Liver (tissue), 9 donors: ENCODE measurements around the gene ARHGEF16. TPM values are rescaled to one million over a fixed set of nuclear protein-coding genes. Genes with fewer than 3 reads are reported as not detected.

Experiments
- DNase-seq: peaks from one replicate; pipeline ENCODE4 v3.0.0-alpha.2; 2017; ENCODE audit warnings: low spot score
- H3K27ac ChIP-seq, 2 donors: one replicate each; pipeline ENCODE4 v1.7.0; 2013; ENCODE audit warnings: inconsistent platforms in 2 of 2, low read length in 2 of 2, control low read depth in 1 of 2, low read depth in 1 of 2, mild to moderate bottlenecking in 1 of 2
- H3K27me3 ChIP-seq, 4 donors: one replicate each; pipeline versions ENCODE4 v1.6.1 to v1.7.0; 2013; ENCODE audit warnings: low read length in 3 of 4, inconsistent platforms in 1 of 4, mild to moderate bottlenecking in 1 of 4, moderate library complexity in 1 of 4; ENCODE audit not compliant: control insufficient read depth in 4 of 4, insufficient read depth in 4 of 4
- H3K36me3 ChIP-seq, 4 donors: one replicate each; pipeline versions ENCODE4 v1.6.1 to v1.7.0; 2013; ENCODE audit warnings: low read length in 3 of 4, mild to moderate bottlenecking in 3 of 4, low read depth in 1 of 4, moderate library complexity in 1 of 4; ENCODE audit not compliant: control insufficient read depth in 4 of 4, insufficient read depth in 3 of 4
- H3K4me1 ChIP-seq, 4 donors: one replicate each; pipeline versions ENCODE4 v1.6.1 to v1.7.0; 2013; ENCODE audit warnings: low read length in 3 of 4, mild to moderate bottlenecking in 3 of 4, moderate library complexity in 1 of 4; ENCODE audit not compliant: control insufficient read depth in 4 of 4, insufficient read depth in 4 of 4
- H3K4me3 ChIP-seq, 3 donors: one replicate each; pipeline versions ENCODE4 v1.6.1 to v1.7.0; 2013; ENCODE audit warnings: low read length in 3 of 3, control low read depth in 1 of 3, low read depth in 1 of 3, mild to moderate bottlenecking in 1 of 3
- H3K9ac ChIP-seq, 2 donors: one replicate each; pipeline ENCODE4 v1.7.0; 2013; ENCODE audit warnings: low read length in 2 of 2, mild to moderate bottlenecking in 2 of 2, moderate library complexity in 2 of 2, control low read depth in 1 of 2, low read depth in 1 of 2
- H3K9me3 ChIP-seq, 4 donors: one replicate each; pipeline versions ENCODE4 v1.6.1 to v1.7.0; 2013; ENCODE audit warnings: low read length in 3 of 4; ENCODE audit not compliant: control insufficient read depth in 4 of 4
- CTCF ChIP-seq: fragments of 150-350 bp; IDR thresholded peaks from 2 replicates; pipeline ENCODE4 v1.5.1; 2017; ENCODE audit warnings: improper control_type of control experiment, low read depth, low read length; ENCODE audit not compliant: missing input control
- EGR1 ChIP-seq, 2 donors: IDR thresholded peaks; 2 replicates each; pipeline ENCODE4 v1.6.1; 2016 to 2018; ENCODE audit warnings: antibody characterized with exemption in 2 of 2, low read depth in 2 of 2
- FOXA1 ChIP-seq: IDR thresholded peaks from 2 replicates; pipeline ENCODE4 v1.6.1; 2016; ENCODE audit warnings: antibody characterized with exemption
- FOXA2 ChIP-seq: IDR thresholded peaks from 2 replicates; pipeline ENCODE4 v1.6.1; 2016; ENCODE audit warnings: antibody characterized with exemption
- GABPA ChIP-seq, 2 donors: IDR thresholded peaks in 1 of 2; conservative IDR thresholded peaks in 1 of 2; 2 replicates each; pipeline ENCODE4 v1.6.1; 2016; ENCODE audit warnings: antibody characterized with exemption in 2 of 2, mild to moderate bottlenecking in 1 of 2, moderate library complexity in 1 of 2
- HNF4A ChIP-seq, 2 donors: conservative IDR thresholded peaks; 2 replicates each; pipeline ENCODE4 v1.6.1; 2016; ENCODE audit warnings: antibody characterized with exemption in 2 of 2, mild to moderate bottlenecking in 2 of 2
- HNF4G ChIP-seq: IDR thresholded peaks from 2 replicates; pipeline ENCODE4 v1.6.1; 2016; ENCODE audit warnings: antibody characterized with exemption
- MAX ChIP-seq: IDR thresholded peaks from 2 replicates; pipeline ENCODE4 v1.6.1; 2016; ENCODE audit warnings: antibody characterized with exemption
- NR2F2 ChIP-seq: IDR thresholded peaks from 2 replicates; pipeline ENCODE4 v1.6.1; 2016; ENCODE audit warnings: antibody characterized with exemption
- RAD21 ChIP-seq, 2 donors: IDR thresholded peaks; 2 replicates each; pipeline ENCODE4 v1.6.1; 2016; ENCODE audit warnings: antibody characterized with exemption in 2 of 2, mild to moderate bottlenecking in 2 of 2
- RXRA ChIP-seq, 2 donors: IDR thresholded peaks; 2 replicates each; pipeline ENCODE4 v1.6.1; 2017 to 2018; ENCODE audit warnings: antibody characterized with exemption in 2 of 2, mild to moderate bottlenecking in 1 of 2
- SP1 ChIP-seq: IDR thresholded peaks from 2 replicates; pipeline ENCODE4 v1.6.1; 2018; ENCODE audit warnings: antibody characterized with exemption, mild to moderate bottlenecking
- YY1 ChIP-seq: IDR thresholded peaks from 2 replicates; pipeline ENCODE4 v1.6.1; 2016; ENCODE audit warnings: antibody characterized with exemption, mild to moderate bottlenecking
- WGBS: extraction: QIAGEN DNeasy Blood & Tissue Kit; methylation state at CpG from one replicate; pipeline ENCODE4 v1.1.7; 2013; 5-methylcytosine and 5-hydroxymethylcytosine counted together
- polyA plus RNA-seq, 2 donors: library from polyadenylated mRNA; stranded (reverse) in 1 of 2; unstranded in 1 of 2; fragments of 200-250 nt in 1 of 2; fragments of >200 nt in 1 of 2; fragmentation: Nextera tagmentation in 1 of 2; extraction: Ambion mirVana in 1 of 2; gene quantifications; one replicate each; pipeline versions ENCODE4 v1.2.1 to v1.2.3, GENCODE V29; 2013 to 2015
- total RNA-seq, 2 donors: library from RNA; depleted of rRNA; stranded (reverse); fragments of >200 nt; gene quantifications; one replicate each; pipeline ENCODE4 v1.2.3, GENCODE V29; 2014
- TF ChIP-seq, protein P1 (sequence below): IDR thresholded peaks from 2 replicates; pipeline ENCODE4 v1.6.1; 2016; ENCODE audit warnings: antibody characterized with exemption, mild to moderate bottlenecking
- TF ChIP-seq, protein P2 (sequence below): IDR thresholded peaks from 2 replicates; pipeline ENCODE4 v1.6.1; 2016; ENCODE audit warnings: antibody characterized with exemption
- TF ChIP-seq, protein P3 (sequence below): IDR thresholded peaks from 2 replicates; pipeline ENCODE4 v1.6.1; 2016; ENCODE audit warnings: antibody characterized with exemption
- donor health status: healthy.
- donor health status: healthy.
- donor health status: healthy.
- donor health status: healthy.
- donor health status: healthy.

ARHGEF16 gene
- total and polyA plus RNA-seq, 4 donors: 0.65 to 5.6 (median 2.8) TPM

DNA sequence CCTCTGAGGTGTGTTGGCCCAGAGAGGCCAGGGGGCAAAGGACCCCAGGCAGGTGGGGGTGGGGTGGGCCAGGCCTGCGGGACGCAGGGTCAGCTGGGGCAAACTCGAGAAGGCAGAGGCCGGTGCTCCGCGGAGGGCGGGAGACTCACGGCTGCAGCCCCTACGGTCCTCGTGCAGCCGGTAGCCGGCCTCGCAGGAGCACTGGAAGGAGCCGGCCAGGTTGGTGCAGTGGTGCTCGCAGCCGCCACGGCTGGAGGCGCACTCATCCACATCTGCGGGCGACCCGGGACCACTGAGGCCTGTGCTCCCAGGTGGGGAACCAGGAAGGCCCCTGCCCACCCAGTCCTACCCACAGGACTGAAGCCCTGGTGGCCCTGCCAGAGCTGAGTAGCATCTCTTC lies 55.3 kb downstream of the ARHGEF16 start:
- Histone ChIP-seq H3K9me3 (no peaks in the 10 kb centered on the region), H3K4me3 (no peak overlapping the region), H3K27ac (no peak overlapping the region), H3K36me3 (no peaks in the 10 kb centered on the region), H3K9ac (no peak overlapping the region), H3K27me3 (no peaks in the 10 kb centered on the region), H3K4me1 (no peaks in the 10 kb centered on the region)
- DNase-seq: no peak
- WGBS: 88% methylated on average over 21 of the region's 21 CpGs
- TF ChIP-seq YY1 (no peak), SP1 (no peak), EGR1 (IDR thresholded peaks at IDR 0.05; ENCODE audit: low read depth in 2 of 2) (no peak), FOXA2 (no peak), CTCF (no peak), MAX (no peak), RAD21 (IDR thresholded peaks at IDR 0.05) (no peak), GABPA (IDR thresholded peaks at IDR 0.05 in 1 of 2, conservative IDR thresholded peaks at IDR 0.05 in 1 of 2) (no peak), RXRA (IDR thresholded peaks at IDR 0.05) (no peak), NR2F2 (no peak)
- TF ChIP-seq, protein P1, sequence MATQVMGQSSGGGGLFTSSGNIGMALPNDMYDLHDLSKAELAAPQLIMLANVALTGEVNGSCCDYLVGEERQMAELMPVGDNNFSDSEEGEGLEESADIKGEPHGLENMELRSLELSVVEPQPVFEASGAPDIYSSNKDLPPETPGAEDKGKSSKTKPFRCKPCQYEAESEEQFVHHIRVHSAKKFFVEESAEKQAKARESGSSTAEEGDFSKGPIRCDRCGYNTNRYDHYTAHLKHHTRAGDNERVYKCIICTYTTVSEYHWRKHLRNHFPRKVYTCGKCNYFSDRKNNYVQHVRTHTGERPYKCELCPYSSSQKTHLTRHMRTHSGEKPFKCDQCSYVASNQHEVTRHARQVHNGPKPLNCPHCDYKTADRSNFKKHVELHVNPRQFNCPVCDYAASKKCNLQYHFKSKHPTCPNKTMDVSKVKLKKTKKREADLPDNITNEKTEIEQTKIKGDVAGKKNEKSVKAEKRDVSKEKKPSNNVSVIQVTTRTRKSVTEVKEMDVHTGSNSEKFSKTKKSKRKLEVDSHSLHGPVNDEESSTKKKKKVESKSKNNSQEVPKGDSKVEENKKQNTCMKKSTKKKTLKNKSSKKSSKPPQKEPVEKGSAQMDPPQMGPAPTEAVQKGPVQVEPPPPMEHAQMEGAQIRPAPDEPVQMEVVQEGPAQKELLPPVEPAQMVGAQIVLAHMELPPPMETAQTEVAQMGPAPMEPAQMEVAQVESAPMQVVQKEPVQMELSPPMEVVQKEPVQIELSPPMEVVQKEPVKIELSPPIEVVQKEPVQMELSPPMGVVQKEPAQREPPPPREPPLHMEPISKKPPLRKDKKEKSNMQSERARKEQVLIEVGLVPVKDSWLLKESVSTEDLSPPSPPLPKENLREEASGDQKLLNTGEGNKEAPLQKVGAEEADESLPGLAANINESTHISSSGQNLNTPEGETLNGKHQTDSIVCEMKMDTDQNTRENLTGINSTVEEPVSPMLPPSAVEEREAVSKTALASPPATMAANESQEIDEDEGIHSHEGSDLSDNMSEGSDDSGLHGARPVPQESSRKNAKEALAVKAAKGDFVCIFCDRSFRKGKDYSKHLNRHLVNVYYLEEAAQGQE: no peak

GRCh38 chr1:3510136-3510955 lies 55.9 kb downstream of the ARHGEF16 start:
- Histone ChIP-seq H3K9me3 (no peaks in the 10 kb centered on the region), H3K9ac (no peak overlapping the region), H3K27ac (no peak overlapping the region), H3K4me3 (no peak overlapping the region), H3K36me3 (no peaks in the 10 kb centered on the region), H3K27me3 (no peaks in the 10 kb centered on the region), H3K4me1 (no peaks in the 10 kb centered on the region)
- WGBS: 89% methylated on average over 32 of the region's 32 CpGs
- DNase-seq: no peak
- TF ChIP-seq RXRA (IDR thresholded peaks at IDR 0.05) (no peak), EGR1 (IDR thresholded peaks at IDR 0.05; ENCODE audit: low read depth in 2 of 2) (no peak), HNF4G (no peak), FOXA1 (no peak), GABPA (IDR thresholded peaks at IDR 0.05 in 1 of 2, conservative IDR thresholded peaks at IDR 0.05 in 1 of 2) (no peak), CTCF (no peak), RAD21 (IDR thresholded peaks at IDR 0.05) (no peak), NR2F2 (no peak), FOXA2 (no peak), HNF4A (conservative IDR thresholded peaks at IDR 0.05) (no peak), SP1 (no peak)
- TF ChIP-seq, protein P2, sequence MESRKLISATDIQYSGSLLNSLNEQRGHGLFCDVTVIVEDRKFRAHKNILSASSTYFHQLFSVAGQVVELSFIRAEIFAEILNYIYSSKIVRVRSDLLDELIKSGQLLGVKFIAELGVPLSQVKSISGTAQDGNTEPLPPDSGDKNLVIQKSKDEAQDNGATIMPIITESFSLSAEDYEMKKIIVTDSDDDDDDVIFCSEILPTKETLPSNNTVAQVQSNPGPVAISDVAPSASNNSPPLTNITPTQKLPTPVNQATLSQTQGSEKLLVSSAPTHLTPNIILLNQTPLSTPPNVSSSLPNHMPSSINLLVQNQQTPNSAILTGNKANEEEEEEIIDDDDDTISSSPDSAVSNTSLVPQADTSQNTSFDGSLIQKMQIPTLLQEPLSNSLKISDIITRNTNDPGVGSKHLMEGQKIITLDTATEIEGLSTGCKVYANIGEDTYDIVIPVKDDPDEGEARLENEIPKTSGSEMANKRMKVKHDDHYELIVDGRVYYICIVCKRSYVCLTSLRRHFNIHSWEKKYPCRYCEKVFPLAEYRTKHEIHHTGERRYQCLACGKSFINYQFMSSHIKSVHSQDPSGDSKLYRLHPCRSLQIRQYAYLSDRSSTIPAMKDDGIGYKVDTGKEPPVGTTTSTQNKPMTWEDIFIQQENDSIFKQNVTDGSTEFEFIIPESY: no peak
- TF ChIP-seq, protein P3, sequence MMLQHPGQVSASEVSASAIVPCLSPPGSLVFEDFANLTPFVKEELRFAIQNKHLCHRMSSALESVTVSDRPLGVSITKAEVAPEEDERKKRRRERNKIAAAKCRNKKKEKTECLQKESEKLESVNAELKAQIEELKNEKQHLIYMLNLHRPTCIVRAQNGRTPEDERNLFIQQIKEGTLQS: no peak
- TF ChIP-seq, protein P1: no peak
